MCF 10A (cell line): ENCODE data around the gene JADE1. TPM values are rescaled to one million over a fixed set of nuclear protein-coding genes. Genes with fewer than 3 reads are reported as not detected.

Source experiments
- BruUV-seq: library from RNA; stranded (reverse); fragments of 400-500 nt; replicated peaks from 2 replicates; lab custom pipeline; 2021; lab: Mats Ljungman, UMichigan
- CTCF ChIA-PET: fragments of 300-600 bp; sonication (Branson Sonifier 250); formaldehyde crosslinking; extraction: SDS; loops from one replicate; lab custom pipeline; 2021; ENCODE audit warnings: antibody characterized with exemption, inconsistent platforms; lab: Yijun Ruan, JAX
- POLR2A ChIA-PET: fragments of 300-600, 350-650 bp; sonication (Branson Sonifier 250); formaldehyde crosslinking; extraction: SDS; loops from one replicate; lab custom pipeline; 2020; ENCODE audit warnings: antibody characterized with exemption, inconsistent platforms; lab: Yijun Ruan, JAX
- DNase-seq: peaks from one replicate; pipeline ENCODE4 v3.0.0-alpha.2; 2018; ENCODE audit not compliant: unreplicated experiment
- H3K27ac Mint-ChIP-seq: one replicate; pipeline ENCODE4 v1.8.0; 2022; ENCODE audit warnings: mild to moderate bottlenecking, low read depth, mixed read lengths; ENCODE audit not compliant: unreplicated experiment
- H3K27me3 Mint-ChIP-seq: one replicate; pipeline ENCODE4 v1.8.0; 2022; ENCODE audit warnings: mixed read lengths; ENCODE audit not compliant: insufficient read depth, unreplicated experiment
- H3K36me3 Mint-ChIP-seq: one replicate; pipeline ENCODE4 v1.8.0; 2022; ENCODE audit warnings: mild to moderate bottlenecking, moderate library complexity, mixed read lengths; ENCODE audit not compliant: insufficient read depth, unreplicated experiment
- H3K4me1 Mint-ChIP-seq: one replicate; pipeline ENCODE4 v1.8.0; 2022; ENCODE audit warnings: mixed read lengths; ENCODE audit not compliant: insufficient read depth, unreplicated experiment
- H3K4me3 Mint-ChIP-seq: one replicate; pipeline ENCODE4 v1.8.0; 2022; ENCODE audit warnings: mild to moderate bottlenecking, moderate library complexity, mixed read lengths; ENCODE audit not compliant: unreplicated experiment
- H3K9me3 Mint-ChIP-seq: one replicate; pipeline ENCODE4 v1.8.0; 2022; ENCODE audit warnings: mixed read lengths; ENCODE audit not compliant: unreplicated experiment
- intact Hi-C: fragments of 100-400 bp; cut with micrococcal nuclease; formaldehyde crosslinking; loops from 2 replicates; pipeline ENCODE4 v1.14.1; 2022
- total RNA-seq: library from RNA; stranded (reverse); gene quantifications from 2 replicates; pipeline ENCODE4 v1.2.3, GENCODE V29; 2022
- TF ChIP-seq, protein P1 (sequence below): fragments of 200-600 bp; IDR thresholded peaks from one replicate; pipeline ENCODE4 v1.8.0; 2022; ENCODE audit warnings: antibody characterized with exemption, mild to moderate bottlenecking; ENCODE audit not compliant: unreplicated experiment

JADE1 gene
- total RNA-seq, 1 experiment from 2014 or later = 25.9 TPM

DNA sequence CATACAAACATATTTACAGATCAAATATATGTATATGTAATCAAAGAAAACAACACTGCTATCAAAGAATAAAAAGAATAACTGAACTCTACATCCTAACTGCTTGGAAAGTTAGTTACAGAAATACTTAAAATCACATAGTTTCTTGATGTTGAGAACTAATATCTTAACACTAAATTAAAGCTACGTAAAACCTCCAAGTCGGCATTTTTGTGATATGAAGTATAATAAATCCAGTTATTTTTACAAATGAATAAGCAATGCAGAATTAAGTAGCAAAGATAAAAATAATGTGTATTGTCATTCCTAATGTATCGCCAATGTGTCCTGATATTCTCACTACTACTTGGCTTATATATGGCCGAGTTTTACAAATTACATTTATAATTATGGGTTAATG lies 68.4 kb downstream of the JADE1 start:
- H3K36me3 Mint-ChIP-seq = peaks cover 26% of the 10 kb centered on the region
- H3K27ac Mint-ChIP-seq = no peak overlapping the region
- POLR2A ChIA-PET = interaction anchor here (0.9 kb wide), 1 partner anchor 9 kb away, joined by 3 read pairs; no protein-coding TSS in a partner anchor
- no peaks in the 10 kb centered on the region for H3K9me3 Mint-ChIP-seq
- peaks cover 6% of the 10 kb centered on the region for H3K4me1 Mint-ChIP-seq
- no peaks in the 10 kb centered on the region for H3K27me3 Mint-ChIP-seq
- TF ChIP-seq, protein P1, sequence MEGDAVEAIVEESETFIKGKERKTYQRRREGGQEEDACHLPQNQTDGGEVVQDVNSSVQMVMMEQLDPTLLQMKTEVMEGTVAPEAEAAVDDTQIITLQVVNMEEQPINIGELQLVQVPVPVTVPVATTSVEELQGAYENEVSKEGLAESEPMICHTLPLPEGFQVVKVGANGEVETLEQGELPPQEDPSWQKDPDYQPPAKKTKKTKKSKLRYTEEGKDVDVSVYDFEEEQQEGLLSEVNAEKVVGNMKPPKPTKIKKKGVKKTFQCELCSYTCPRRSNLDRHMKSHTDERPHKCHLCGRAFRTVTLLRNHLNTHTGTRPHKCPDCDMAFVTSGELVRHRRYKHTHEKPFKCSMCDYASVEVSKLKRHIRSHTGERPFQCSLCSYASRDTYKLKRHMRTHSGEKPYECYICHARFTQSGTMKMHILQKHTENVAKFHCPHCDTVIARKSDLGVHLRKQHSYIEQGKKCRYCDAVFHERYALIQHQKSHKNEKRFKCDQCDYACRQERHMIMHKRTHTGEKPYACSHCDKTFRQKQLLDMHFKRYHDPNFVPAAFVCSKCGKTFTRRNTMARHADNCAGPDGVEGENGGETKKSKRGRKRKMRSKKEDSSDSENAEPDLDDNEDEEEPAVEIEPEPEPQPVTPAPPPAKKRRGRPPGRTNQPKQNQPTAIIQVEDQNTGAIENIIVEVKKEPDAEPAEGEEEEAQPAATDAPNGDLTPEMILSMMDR = no peak
- DNase-seq = no peak
- intact Hi-C loops = no loop called here
- BruUV-seq = no TSS peak
- no peak overlapping the region for H3K4me3 Mint-ChIP-seq
- CTCF ChIA-PET = interaction anchor here (0.6 kb wide), 1 partner anchor 570 kb away, joined by 4 read pairs; no protein-coding TSS in a partner anchor

DNA sequence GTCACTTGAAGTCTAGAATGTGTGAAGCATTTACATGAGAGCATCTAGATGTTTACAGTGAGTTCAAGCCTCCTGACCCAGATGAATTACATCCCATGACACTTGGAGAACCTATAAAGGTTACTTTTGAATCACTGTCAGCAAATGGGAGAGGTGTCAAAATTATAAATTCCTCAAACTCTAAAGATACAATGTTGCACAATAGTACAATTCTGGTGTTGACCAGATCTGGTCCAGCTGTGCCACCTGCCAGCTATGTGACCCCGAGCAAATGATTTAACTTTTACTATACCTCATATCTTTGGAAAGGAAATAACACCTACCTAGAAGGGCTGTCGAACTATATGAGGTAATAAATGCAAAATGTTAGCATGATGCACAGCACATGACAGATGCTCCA lies 69.8 kb downstream of the JADE1 start:
- POLR2A ChIA-PET = no interaction called here
- Mint-ChIP-seq H3K9me3 (no peaks in the 10 kb centered on the region), H3K27me3 (no peaks in the 10 kb centered on the region), H3K27ac (no peak overlapping the region), H3K4me1 (peaks cover 6% of the 10 kb centered on the region), H3K4me3 (no peak overlapping the region), H3K36me3 (peaks cover 18% of the 10 kb centered on the region)
- TF ChIP-seq, protein P1 = no peak
- no TSS peak for BruUV-seq
- DNase-seq = no peak
- CTCF ChIA-PET = interaction anchor here (1.0 kb wide), 1 partner anchor 16 kb away, joined by 3 read pairs; no protein-coding TSS in a partner anchor
- intact Hi-C loops = no loop called here

DNA sequence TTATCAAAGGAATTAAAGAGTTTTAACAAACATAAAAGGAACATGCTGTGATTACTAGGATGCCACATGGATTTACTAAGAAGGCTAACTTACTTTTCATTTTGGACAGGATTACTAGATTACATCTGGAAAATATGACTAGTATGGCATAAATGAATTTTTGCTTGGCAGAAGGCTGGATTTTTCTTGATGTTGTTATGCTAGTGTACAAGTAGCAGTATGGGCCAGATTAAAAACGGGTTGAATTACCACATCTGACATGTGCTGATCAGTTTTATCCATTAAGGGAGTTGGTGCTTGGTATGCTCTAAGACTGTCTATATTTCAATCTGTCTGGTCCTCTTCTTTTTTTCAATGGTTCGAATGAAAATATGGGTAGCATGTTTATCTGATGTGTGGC lies 70.5 kb downstream of the JADE1 start:
- no peak for DNase-seq
- H3K4me1 Mint-ChIP-seq = peaks cover 6% of the 10 kb centered on the region
- intact Hi-C loops = no loop called here
- no peak overlapping the region for H3K27ac Mint-ChIP-seq
- peaks cover 18% of the 10 kb centered on the region for H3K36me3 Mint-ChIP-seq
- no peaks in the 10 kb centered on the region for H3K27me3 Mint-ChIP-seq
- POLR2A ChIA-PET = interaction anchor here (0.6 to 1.5 kb wide), 2 partner anchors 10 to 33 kb away, joined by 3 read pairs; no protein-coding TSS in a partner anchor
- TF ChIP-seq, protein P1 = no peak
- no TSS peak for BruUV-seq
- no peaks in the 10 kb centered on the region for H3K9me3 Mint-ChIP-seq
- H3K4me3 Mint-ChIP-seq = no peak overlapping the region
- CTCF ChIA-PET = no interaction called here

DNA sequence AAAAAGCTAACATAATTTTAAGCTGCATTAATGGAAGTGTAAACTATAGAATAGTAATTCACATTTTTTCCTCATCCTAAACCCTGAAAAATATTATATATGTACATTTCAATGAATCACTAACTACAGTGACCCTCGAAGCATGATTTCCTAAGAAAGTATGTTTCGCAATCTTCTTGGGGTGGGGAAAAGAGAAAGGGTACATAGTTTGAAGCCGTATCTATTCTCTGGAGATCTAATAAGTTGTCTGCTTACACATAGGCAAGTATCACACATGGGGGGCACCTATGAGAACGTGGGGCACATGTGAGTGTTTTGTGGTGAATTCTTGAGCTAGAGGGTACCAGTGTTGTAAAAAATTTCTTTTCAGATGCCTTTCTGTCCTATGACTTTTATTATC lies 71.2 kb downstream of the JADE1 start:
- H3K27ac Mint-ChIP-seq = no peak overlapping the region
- intact Hi-C loops = no loop called here
- BruUV-seq = no TSS peak
- peaks cover 6% of the 10 kb centered on the region for H3K4me1 Mint-ChIP-seq
- H3K36me3 Mint-ChIP-seq = peaks cover 18% of the 10 kb centered on the region
- DNase-seq = peak; percentile 49
- TF ChIP-seq, protein P1 = no peak
- H3K27me3 Mint-ChIP-seq = no peaks in the 10 kb centered on the region
- ChIA-PET CTCF (interaction anchor here (0.6 kb wide), 1 partner anchor 690 kb away, joined by 3 read pairs; no protein-coding TSS in a partner anchor), POLR2A (interaction anchor here (0.6 to 1.5 kb wide), 2 partner anchors 9 to 27 kb away, joined by 3 read pairs; no protein-coding TSS in a partner anchor)
- H3K4me3 Mint-ChIP-seq = no peak overlapping the region
- H3K9me3 Mint-ChIP-seq = no peaks in the 10 kb centered on the region
